Keratinocyte (primary cell): ENCODE results near the gene COX4I1.

Experiments used
- EZH2 ChIP-seq: IDR thresholded peaks from one replicate; pipeline ENCODE4 v1.6.1; 2012; ENCODE audit warnings: inconsistent platforms, mild to moderate bottlenecking, low read length, moderate library complexity
- TF ChIP-seq, protein P1 (sequence below), 3 experiments: IDR thresholded peaks in 1 of 3; conservative IDR thresholded peaks in 1 of 3; optimal IDR thresholded peaks in 1 of 3; 2 replicates in 2 of 3; 3 replicates in 1 of 3; pipeline versions ENCODE3 to v1.5.1; 2011; ENCODE audit warnings: low read length in 3 of 3, mild to moderate bottlenecking in 3 of 3, moderate library complexity in 2 of 3, control low read depth in 1 of 3, inconsistent platforms in 1 of 3; ENCODE audit not compliant: insufficient read depth in 2 of 3; ENCODE audit errors: extremely low read depth in 1 of 3

DNA sequence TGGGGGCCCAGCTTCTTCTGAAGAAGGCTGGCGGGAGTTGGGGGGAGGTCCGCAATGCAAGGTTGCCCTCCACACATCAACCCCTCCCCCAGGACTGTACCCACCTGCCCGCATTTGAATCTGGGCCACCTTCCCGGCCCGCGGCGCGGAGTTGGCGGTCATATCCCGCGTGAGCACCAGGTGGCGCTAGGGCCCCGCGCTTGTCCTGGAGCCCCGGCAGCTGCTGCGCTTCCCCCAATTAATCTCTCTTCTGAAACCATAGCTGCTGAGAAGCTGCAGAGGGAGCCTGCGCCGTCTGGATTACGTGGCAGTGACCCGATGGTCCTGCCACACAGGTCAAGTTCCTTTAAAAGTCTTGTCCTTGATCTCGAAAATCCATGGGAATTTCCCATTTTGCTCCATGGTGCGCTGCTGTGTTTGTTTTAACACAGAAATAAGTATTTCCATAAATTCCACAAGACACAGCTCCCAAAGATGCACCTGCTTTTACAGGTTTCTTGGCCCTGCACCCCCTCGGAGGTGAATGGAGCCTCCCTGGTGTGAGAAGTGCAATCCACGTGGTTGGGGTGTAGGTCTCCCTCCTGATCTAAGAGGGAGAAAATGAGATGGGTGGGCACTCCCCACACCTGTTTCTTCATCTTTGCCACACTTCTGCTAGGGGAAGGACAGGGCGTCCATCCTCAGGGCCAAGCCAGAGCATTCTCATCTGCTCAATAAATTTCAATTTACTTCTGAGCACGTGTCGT, 22.1 kb downstream of the COX4I1 start:
- TF ChIP-seq, protein P1, sequence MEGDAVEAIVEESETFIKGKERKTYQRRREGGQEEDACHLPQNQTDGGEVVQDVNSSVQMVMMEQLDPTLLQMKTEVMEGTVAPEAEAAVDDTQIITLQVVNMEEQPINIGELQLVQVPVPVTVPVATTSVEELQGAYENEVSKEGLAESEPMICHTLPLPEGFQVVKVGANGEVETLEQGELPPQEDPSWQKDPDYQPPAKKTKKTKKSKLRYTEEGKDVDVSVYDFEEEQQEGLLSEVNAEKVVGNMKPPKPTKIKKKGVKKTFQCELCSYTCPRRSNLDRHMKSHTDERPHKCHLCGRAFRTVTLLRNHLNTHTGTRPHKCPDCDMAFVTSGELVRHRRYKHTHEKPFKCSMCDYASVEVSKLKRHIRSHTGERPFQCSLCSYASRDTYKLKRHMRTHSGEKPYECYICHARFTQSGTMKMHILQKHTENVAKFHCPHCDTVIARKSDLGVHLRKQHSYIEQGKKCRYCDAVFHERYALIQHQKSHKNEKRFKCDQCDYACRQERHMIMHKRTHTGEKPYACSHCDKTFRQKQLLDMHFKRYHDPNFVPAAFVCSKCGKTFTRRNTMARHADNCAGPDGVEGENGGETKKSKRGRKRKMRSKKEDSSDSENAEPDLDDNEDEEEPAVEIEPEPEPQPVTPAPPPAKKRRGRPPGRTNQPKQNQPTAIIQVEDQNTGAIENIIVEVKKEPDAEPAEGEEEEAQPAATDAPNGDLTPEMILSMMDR (optimal IDR thresholded peaks at IDR 0.05 in 1 of 3, IDR thresholded peaks at IDR 0.05 in 1 of 3, conservative IDR thresholded peaks at IDR 0.05 in 1 of 3; ENCODE audit: extremely low read depth in 1 of 3, insufficient read depth in 2 of 3, low read length in 3 of 3), result peak; percentile 85 to 97 (median 92)
- TF ChIP-seq EZH2, result no peak
